Thymus (tissue), 11 donors: ENCODE measurements around the gene CNKSR2. TPM values are rescaled to one million over a fixed set of nuclear protein-coding genes. Genes with fewer than 3 reads are reported as not detected.

Source experiments
- DNase-seq, 9 donors: peaks; one replicate each; pipeline ENCODE4 v3.0.0-alpha.2; 2013; ENCODE audit warnings: low spot score in 9 of 9, low read depth in 6 of 9, missing footprints in 1 of 9
- H3K27ac ChIP-seq, 2 donors: one replicate each; pipeline ENCODE4 v1.5.1; 2013; ENCODE audit warnings: control low read depth in 1 of 2, low read depth in 1 of 2, low read length in 1 of 2, mild to moderate bottlenecking in 1 of 2, moderate library complexity in 1 of 2
- H3K27me3 ChIP-seq, 2 donors: one replicate each; pipeline ENCODE4 v1.5.1; 2013; ENCODE audit warnings: low read length in 1 of 2; ENCODE audit not compliant: control insufficient read depth in 2 of 2, insufficient read depth in 1 of 2
- H3K36me3 ChIP-seq, 2 donors: one replicate each; pipeline ENCODE4 v1.5.1; 2013; ENCODE audit warnings: low read length in 1 of 2, mild to moderate bottlenecking in 1 of 2, moderate library complexity in 1 of 2; ENCODE audit not compliant: control insufficient read depth in 2 of 2, insufficient read depth in 2 of 2
- H3K4me1 ChIP-seq, 2 donors: one replicate each; pipeline ENCODE4 v1.5.1; 2013; ENCODE audit warnings: low read length in 2 of 2; ENCODE audit not compliant: control insufficient read depth in 2 of 2, insufficient read depth in 2 of 2
- H3K4me3 ChIP-seq, 2 donors: one replicate each; pipeline ENCODE4 v1.5.1; 2013; ENCODE audit warnings: low read length in 2 of 2, control low read depth in 1 of 2, mild to moderate bottlenecking in 1 of 2
- H3K9me3 ChIP-seq, 2 donors: one replicate each; pipeline ENCODE4 v1.5.1; 2013; ENCODE audit warnings: low read length in 1 of 2, mild to moderate bottlenecking in 1 of 2; ENCODE audit not compliant: control insufficient read depth in 2 of 2, insufficient read depth in 1 of 2
- WGBS: extraction: QIAGEN DNeasy Blood & Tissue Kit; methylation state at CpG from one replicate; pipeline ENCODE4 v1.1.7; 2013; 5-methylcytosine and 5-hydroxymethylcytosine counted together
- polyA plus RNA-seq: library from polyadenylated mRNA; stranded (reverse); fragments of 200-250 nt; gene quantifications from one replicate; pipeline ENCODE4 v1.2.3, GENCODE V29; 2013
- total RNA-seq: library from RNA; stranded (reverse); fragments of 120-200 nt; gene quantifications from one replicate; pipeline ENCODE4 v1.2.4, GENCODE V29; 2013
- donor health status: healthy.

The CNKSR2 gene
- total and polyA plus RNA-seq, 2 donors: 2.1 to 3.4 TPM

DNA sequence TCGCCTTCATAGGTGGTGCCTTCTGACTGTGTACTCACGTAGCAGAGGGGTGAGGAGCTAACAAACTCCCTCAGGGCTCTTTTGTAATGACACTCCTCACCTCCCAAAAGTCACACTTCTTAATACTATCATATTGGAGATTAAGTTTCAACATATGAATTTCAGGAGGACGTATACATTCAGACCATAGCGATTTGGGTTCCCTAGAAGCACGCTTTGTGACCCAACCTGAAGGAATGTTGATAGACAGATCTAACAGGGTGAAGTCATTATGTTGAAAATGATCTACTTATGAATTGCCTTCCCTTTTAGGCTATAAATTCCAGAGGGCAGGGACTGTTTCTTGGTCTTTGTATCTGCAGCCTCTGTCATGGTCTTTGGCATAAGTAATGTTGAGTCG, 287.1 kb downstream of the CNKSR2 start:
- 89% methylated on average over 6 of the region's 6 CpGs for WGBS
- DNase-seq: no peak
- peaks cover 0 to 4% of the 10 kb centered on the region in 2 donors for H3K4me1 ChIP-seq
- no peak overlapping the region for H3K27ac ChIP-seq
- H3K27me3 ChIP-seq: peaks cover 15 to 39% of the 10 kb centered on the region in 2 donors
- H3K36me3 ChIP-seq: no peaks in the 10 kb centered on the region
- H3K4me3 ChIP-seq: no peak overlapping the region
- H3K9me3 ChIP-seq: peaks cover 0 to 14% of the 10 kb centered on the region in 2 donors

DNA sequence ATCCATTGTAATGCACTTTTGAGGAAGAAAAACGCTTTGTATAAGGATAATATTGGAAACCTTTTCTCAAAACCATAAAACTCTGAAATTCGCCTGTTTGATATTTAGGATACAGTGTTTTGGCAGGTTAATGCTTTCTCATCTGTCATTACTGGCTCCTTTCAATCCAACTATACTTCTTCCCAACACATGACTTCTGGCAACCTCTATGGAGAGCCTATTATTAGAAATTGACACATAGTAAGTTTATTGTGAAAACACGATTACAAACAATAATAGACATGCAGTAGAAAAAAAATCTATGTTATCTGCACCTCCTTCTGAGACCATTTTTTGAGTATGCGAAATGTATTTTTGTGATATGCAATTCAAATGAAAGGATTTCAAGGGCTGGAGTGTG, 288.5 kb downstream of the CNKSR2 start:
- peaks cover 0 to 4% of the 10 kb centered on the region in 2 donors for H3K9me3 ChIP-seq
- H3K27me3 ChIP-seq: peaks cover 6 to 24% of the 10 kb centered on the region in 2 donors
- H3K36me3 ChIP-seq: no peaks in the 10 kb centered on the region
- H3K4me1 ChIP-seq: peaks cover 0 to 4% of the 10 kb centered on the region in 2 donors
- H3K27ac ChIP-seq: no peak overlapping the region
- DNase-seq: no peak
- 91% methylated on average over 4 of the region's 4 CpGs for WGBS
- H3K4me3 ChIP-seq: no peak overlapping the region

DNA sequence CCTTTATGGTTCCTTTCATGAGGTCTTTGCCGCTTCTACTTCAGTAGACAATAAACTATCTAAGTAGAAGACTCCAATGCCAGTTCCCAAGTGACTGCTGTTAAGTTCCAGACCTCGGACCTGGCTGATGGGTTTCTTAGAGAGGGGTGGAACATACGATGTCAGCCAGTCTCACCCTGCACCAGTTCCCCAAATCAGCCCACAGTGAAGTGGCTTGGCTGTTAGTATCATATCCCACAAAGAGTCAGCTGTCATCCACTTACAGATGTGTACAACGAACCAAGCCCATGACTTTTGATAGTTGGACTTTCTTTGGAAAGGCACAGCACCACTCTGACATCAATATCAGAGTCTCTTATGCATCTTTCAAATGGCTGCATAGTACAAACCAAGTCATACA, 292.0 kb downstream of the CNKSR2 start:
- no peaks in the 10 kb centered on the region for H3K9me3 ChIP-seq
- peaks cover 0 to 5% of the 10 kb centered on the region in 2 donors for H3K27me3 ChIP-seq
- no peak overlapping the region for H3K4me3 ChIP-seq
- H3K36me3 ChIP-seq: no peaks in the 10 kb centered on the region
- no peak for DNase-seq
- WGBS: 84% methylated on average over 4 of the region's 4 CpGs
- no peak overlapping the region for H3K27ac ChIP-seq
- H3K4me1 ChIP-seq: no peaks in the 10 kb centered on the region

DNA sequence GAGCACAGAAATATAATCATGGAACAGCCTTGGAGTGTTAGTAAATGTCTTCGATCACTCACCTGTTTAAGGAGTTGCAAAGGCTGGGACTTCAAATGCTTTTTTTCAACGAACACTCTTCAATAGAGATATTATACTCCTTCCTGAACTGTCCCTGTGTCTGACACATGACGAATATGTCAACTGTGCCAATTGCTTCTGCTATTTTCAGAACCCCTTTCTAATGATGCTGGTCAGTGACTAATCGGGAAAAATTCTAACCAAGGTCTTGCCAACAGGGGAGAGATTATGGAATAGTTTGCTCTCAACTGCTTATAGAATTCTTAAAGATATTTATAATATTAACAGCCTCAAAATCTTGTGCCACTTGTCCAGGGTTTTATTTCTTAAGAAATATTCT, 292.5 kb downstream of the CNKSR2 start:
- peaks cover 0 to 4% of the 10 kb centered on the region in 2 donors for H3K27me3 ChIP-seq
- H3K9me3 ChIP-seq: no peaks in the 10 kb centered on the region
- WGBS: 91% methylated on average over 4 of the region's 4 CpGs
- no peaks in the 10 kb centered on the region for H3K36me3 ChIP-seq
- DNase-seq: no peak
- H3K4me3 ChIP-seq: no peak overlapping the region
- H3K4me1 ChIP-seq: no peaks in the 10 kb centered on the region
- no peak overlapping the region for H3K27ac ChIP-seq

DNA sequence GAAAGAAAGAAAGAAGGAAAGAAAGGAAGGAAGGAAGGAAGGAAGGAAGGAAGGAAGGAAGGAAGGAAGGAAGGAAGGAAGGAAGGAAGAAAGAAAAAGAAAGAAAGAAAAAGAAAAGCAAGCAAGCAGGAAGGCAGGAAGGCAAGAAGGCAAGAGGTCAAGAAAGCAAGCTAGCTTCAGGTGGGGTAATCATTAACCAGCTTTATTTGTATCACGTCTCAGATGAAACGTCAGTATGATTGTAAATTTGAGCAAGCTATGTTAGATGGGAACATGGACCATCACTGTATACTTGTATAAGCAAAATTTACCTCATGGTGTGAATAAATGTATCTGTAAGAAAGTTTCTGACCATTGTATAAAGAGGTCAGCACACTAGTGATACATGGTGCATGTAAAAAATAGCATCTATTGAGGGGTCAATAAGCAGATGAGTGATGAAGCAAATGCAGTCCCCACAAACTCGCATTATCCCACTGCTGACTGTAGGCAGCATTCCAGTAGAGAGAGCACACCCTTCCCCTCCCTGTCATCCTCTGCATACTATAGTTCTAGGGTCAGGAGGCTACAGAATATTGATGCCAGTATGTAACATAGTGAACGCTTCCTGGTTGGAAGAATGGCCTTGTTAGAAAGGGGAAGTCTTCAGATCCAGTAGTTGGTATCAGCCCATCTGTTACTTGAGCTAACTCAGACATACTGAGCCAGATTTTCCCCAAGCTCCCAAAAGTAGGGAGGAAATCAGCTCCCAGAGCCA, 300.4 kb downstream of the CNKSR2 start:
- Histone ChIP-seq H3K27me3 (no peaks in the 10 kb centered on the region), H3K4me1 (no peaks in the 10 kb centered on the region), H3K4me3 (no peak overlapping the region), H3K36me3 (no peaks in the 10 kb centered on the region), H3K27ac (no peak overlapping the region), H3K9me3 (no peaks in the 10 kb centered on the region)
- 97% methylated on average over 4 of the region's 4 CpGs for WGBS
- DNase-seq: no peak

DNA sequence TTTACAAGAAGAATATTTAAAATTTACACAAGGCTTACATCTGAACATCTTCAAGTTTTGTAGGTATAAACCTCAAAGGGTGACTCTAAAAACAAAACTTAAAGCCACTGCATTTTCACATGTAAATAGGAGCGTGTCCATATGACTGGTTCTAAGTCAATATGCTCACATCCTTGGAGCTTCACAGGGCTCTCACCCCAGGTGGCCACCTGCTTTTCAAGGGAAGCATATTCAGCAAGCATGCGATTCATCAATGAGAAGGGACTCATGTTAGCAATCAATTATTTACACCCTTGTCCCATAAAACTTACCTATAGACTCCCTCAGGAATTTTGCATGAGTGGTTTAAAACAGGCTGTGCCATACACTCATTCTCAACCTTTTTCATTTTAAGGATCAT, 301.7 kb downstream of the CNKSR2 start:
- 53% methylated on average over 2 of the region's 2 CpGs for WGBS
- no peaks in the 10 kb centered on the region for H3K4me1 ChIP-seq
- H3K4me3 ChIP-seq: no peak overlapping the region
- H3K27ac ChIP-seq: no peak overlapping the region
- no peaks in the 10 kb centered on the region for H3K36me3 ChIP-seq
- H3K27me3 ChIP-seq: no peaks in the 10 kb centered on the region
- DNase-seq: no peak
- no peaks in the 10 kb centered on the region for H3K9me3 ChIP-seq

DNA sequence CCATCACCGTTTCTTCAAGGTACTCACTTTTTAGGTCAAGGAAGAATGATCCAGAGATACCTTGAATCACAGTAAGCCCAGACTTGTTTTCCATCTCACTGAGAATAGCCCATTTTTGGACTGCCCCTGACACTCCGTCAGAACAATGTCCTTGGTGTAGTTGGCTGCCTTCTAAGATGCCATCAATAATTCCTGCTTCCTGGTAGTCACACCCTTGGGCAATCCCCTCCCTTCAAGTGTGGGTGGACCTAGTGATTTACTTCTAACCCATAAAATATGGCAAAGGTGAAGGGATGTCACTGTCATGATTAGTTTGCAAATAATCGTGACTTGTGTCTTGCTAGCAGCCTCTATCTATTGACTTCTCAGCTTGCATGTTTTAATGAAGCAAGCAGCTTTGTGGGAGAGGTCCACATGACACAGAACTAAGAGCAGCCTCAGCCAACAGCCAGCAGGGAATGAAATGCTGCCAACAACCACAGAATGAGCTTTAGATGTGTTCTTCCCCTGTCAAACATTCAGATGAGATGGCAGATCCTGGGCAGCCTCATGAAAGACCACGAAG, 303.9 kb downstream of the CNKSR2 start:
- WGBS: 87% methylated on average over 4 of the region's 4 CpGs
- H3K4me1 ChIP-seq: no peaks in the 10 kb centered on the region
- no peak for DNase-seq
- no peaks in the 10 kb centered on the region for H3K9me3 ChIP-seq
- H3K4me3 ChIP-seq: no peak overlapping the region
- no peaks in the 10 kb centered on the region for H3K27me3 ChIP-seq
- no peak overlapping the region for H3K27ac ChIP-seq
- H3K36me3 ChIP-seq: no peaks in the 10 kb centered on the region

DNA sequence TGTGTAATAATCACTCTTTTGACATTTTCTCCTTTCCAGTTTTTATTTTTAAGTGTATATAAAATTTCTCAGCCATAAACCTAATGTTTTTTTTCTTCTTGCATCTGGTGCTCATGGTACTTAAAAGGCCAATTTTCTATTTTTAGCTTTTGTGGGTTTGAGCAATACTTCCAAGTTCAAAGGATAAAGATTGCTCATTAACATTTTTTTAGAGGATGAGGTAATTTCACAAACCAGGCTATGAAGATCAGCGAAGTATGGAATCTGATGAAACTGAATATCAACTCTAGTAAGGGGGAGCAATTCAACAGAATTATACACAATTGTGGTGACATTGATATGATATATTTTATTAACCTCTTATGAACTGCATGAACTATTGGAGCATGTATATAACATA, 309.7 kb downstream of the CNKSR2 start:
- Histone ChIP-seq H3K4me3 (no peak overlapping the region), H3K27ac (no peak overlapping the region), H3K9me3 (no peaks in the 10 kb centered on the region), H3K36me3 (no peaks in the 10 kb centered on the region), H3K4me1 (no peaks in the 10 kb centered on the region), H3K27me3 (no peaks in the 10 kb centered on the region)
- no peak for DNase-seq
- WGBS: 60% methylated on average over 1 of the region's 1 CpG

DNA sequence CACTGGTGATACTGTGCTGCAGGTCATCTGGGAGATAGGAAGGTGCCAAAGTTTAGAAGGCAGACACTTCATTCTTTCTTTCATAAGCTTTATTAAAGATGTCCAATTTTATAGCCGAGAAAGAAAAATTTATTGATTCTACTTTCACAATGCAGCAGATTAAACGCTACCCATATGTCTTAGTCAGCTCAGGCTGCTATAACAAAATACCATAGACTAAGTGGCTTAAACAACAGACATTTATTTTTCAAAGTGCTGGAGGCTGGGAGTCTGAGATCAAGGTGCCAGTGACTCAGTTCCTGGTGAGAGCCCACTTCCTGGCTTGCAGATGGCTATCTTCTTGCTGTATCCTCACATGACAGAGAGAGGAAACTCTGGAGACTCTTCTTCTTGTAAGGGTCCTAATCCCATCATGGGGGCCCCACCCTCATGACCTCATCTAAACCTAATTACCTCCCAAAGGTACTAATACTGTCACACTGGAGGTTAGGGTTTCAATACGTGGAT, 317.3 kb downstream of the CNKSR2 start:
- Histone ChIP-seq H3K4me1 (no peaks in the 10 kb centered on the region), H3K27ac (no peak overlapping the region), H3K4me3 (no peak overlapping the region), H3K9me3 (no peaks in the 10 kb centered on the region), H3K36me3 (no peaks in the 10 kb centered on the region), H3K27me3 (no peaks in the 10 kb centered on the region)
- WGBS: 94% methylated on average over 3 of the region's 3 CpGs
- no peak for DNase-seq
